ENCODE data around the gene COL19A1. TPM values are rescaled to one million over a fixed set of nuclear protein-coding genes. Genes with fewer than 3 reads are reported as not detected.
"Not testable (repeated sequence)": the region's sequence is repeated elsewhere in the genome, so short reads cannot be mapped to it uniquely, and the experiment has no call there.

Gene COL19A1
- total RNA-seq, 1 donor from 2014 or later = not detected

- DNase-seq (ENCODE audit: low spot score) = no peak
Observed at GRCh38 chr6:69958978-69959377, 92.6 kb downstream of the COL19A1 start.

- not testable (repeated sequence) for DNase-seq (ENCODE audit: low spot score)
Observed at GRCh38 chr6:69965974-69966373, 99.6 kb downstream of the COL19A1 start.

- no peak for DNase-seq (ENCODE audit: low spot score)
Observed at GRCh38 chr6:69973138-69973537, 106.8 kb downstream of the COL19A1 start.

GRCh38 chr6:69973763-69974162 is 107.4 kb downstream of the COL19A1 start:
- no peak for DNase-seq (ENCODE audit: low spot score)

- DNase-seq (ENCODE audit: low spot score) = no peak
Observed at GRCh38 chr6:69974193-69974592, 107.8 kb downstream of the COL19A1 start.

- no peak for DNase-seq (ENCODE audit: low spot score)
Observed at GRCh38 chr6:69976591-69977090, 110.3 kb downstream of the COL19A1 start.

GRCh38 chr6:69980624-69981023 is 114.3 kb downstream of the COL19A1 start:
- DNase-seq (ENCODE audit: low spot score) = no peak

- no peak for DNase-seq (ENCODE audit: low spot score)
Observed at GRCh38 chr6:69984506-69984905, 118.2 kb downstream of the COL19A1 start.

- DNase-seq (ENCODE audit: low spot score) = no peak
Observed at GRCh38 chr6:69985180-69985579, 118.8 kb downstream of the COL19A1 start.

GRCh38 chr6:69987550-69987949 is 121.2 kb downstream of the COL19A1 start:
- no peak for DNase-seq (ENCODE audit: low spot score)

GRCh38 chr6:69988458-69989126 is 122.2 kb downstream of the COL19A1 start:
- no peak for DNase-seq (ENCODE audit: low spot score)

- DNase-seq (ENCODE audit: low spot score) = no peak
Observed at GRCh38 chr6:69994251-69994650, 127.9 kb downstream of the COL19A1 start.

- no peak for DNase-seq (ENCODE audit: low spot score)
Observed at GRCh38 chr6:70008189-70008588, 141.8 kb downstream of the COL19A1 start.

GRCh38 chr6:70010339-70010738 is 144.0 kb downstream of the COL19A1 start:
- not testable (repeated sequence) for DNase-seq (ENCODE audit: low spot score)

- DNase-seq (ENCODE audit: low spot score) = not testable (repeated sequence)
Observed at GRCh38 chr6:70023201-70023600, 156.8 kb downstream of the COL19A1 start.

- DNase-seq (ENCODE audit: low spot score) = no peak
Observed at GRCh38 chr6:70028246-70028645, 161.9 kb downstream of the COL19A1 start.

GRCh38 chr6:70028926-70029325 is 162.6 kb downstream of the COL19A1 start:
- no peak for DNase-seq (ENCODE audit: low spot score)

GRCh38 chr6:70033781-70034180 is 167.4 kb downstream of the COL19A1 start:
- no peak for DNase-seq (ENCODE audit: low spot score)

- DNase-seq (ENCODE audit: low spot score) = no peak
Observed at GRCh38 chr6:70037445-70037844, 171.1 kb downstream of the COL19A1 start.

GRCh38 chr6:70040766-70041165 is 174.4 kb downstream of the COL19A1 start:
- DNase-seq (ENCODE audit: low spot score) = no peak

- DNase-seq (ENCODE audit: low spot score) = no peak
Observed at GRCh38 chr6:70041411-70041810, 175.1 kb downstream of the COL19A1 start.

GRCh38 chr6:70045413-70045812 is 179.1 kb downstream of the COL19A1 start:
- no peak for DNase-seq (ENCODE audit: low spot score)

All from mesenteric fat pad (tissue), 1 donor.